Endothelial cell of umbilical vein (primary cell): ENCODE results near the gene GTF2IRD1. TPM values are rescaled to one million over a fixed set of nuclear protein-coding genes. Genes with fewer than 3 reads are reported as not detected.

Source experiments
- BruUV-seq: library from RNA; stranded (reverse); fragments of 400-500 nt; replicated peaks from 2 replicates; lab custom pipeline; 2021; lab: Mats Ljungman, UMichigan
- CTCF ChIA-PET: fragments of 300-600, 350-600 bp; sonication (Branson Sonifier 250); formaldehyde crosslinking; loops from one replicate; lab custom pipeline; 2021; ENCODE audit warnings: antibody characterized with exemption, inconsistent platforms; lab: Charles Lee
- POLR2A ChIA-PET: fragments of 300-600, 350-600 bp; sonication (Branson Sonifier 250); formaldehyde crosslinking; loops from one replicate; lab custom pipeline; 2021; ENCODE audit warnings: antibody characterized with exemption, inconsistent platforms; lab: Charles Lee
- DNase-seq: peaks from one replicate; pipeline ENCODE4 v3.0.0-alpha.2; 2011; ENCODE audit warnings: low read depth, low spot score
- FAIRE-seq: peaks from 2 replicates; lab custom pipeline; 2011; peaks lifted over from hg19 to GRCh38; lab: Jason Lieb, UNC
- H2AFZ ChIP-seq: 2 replicates; pipeline ENCODE4 v1.6.0; 2012; ENCODE audit warnings: low read depth, low read length, control low read depth, inconsistent platforms
- H3K27ac ChIP-seq: 2 replicates; pipeline ENCODE4 v1.5.1; 2011; ENCODE audit warnings: low read depth, mild to moderate bottlenecking, control low read depth, low read length, moderate library complexity; ENCODE audit not compliant: insufficient read depth
- H3K27me3 ChIP-seq, 2 experiments: 2 replicates each; pipeline versions ENCODE4 v1.6.0 to v1.6.1; 2011; ENCODE audit warnings: low read length in 2 of 2, mixed read lengths in 1 of 2; ENCODE audit not compliant: control insufficient read depth in 2 of 2, insufficient read depth in 2 of 2
- H3K36me3 ChIP-seq, 2 experiments: 2 replicates in 1 of 2; 3 replicates in 1 of 2; pipeline ENCODE4 v1.5.1; 2011; ENCODE audit warnings: low read length in 2 of 2, mild to moderate bottlenecking in 1 of 2, moderate library complexity in 1 of 2; ENCODE audit not compliant: control insufficient read depth in 2 of 2, insufficient read depth in 2 of 2; ENCODE audit errors: extremely low read depth in 1 of 2
- H3K4me1 ChIP-seq: 3 replicates; pipeline ENCODE4 v1.5.1; 2011; ENCODE audit warnings: mild to moderate bottlenecking, low read length; ENCODE audit not compliant: control insufficient read depth, insufficient read depth; ENCODE audit errors: extremely low read depth
- H3K4me2 ChIP-seq: 2 replicates; pipeline ENCODE4 v1.6.1; 2011; ENCODE audit warnings: low read length, control low read depth, mixed read lengths; ENCODE audit not compliant: insufficient read depth
- H3K4me3 ChIP-seq, 3 experiments: fragments of 200-600 bp in 1 of 3; sonication (generic), shearing (Covaris generic) in 1 of 3; replicated peaks in 1 of 3; 2 replicates each; pipeline ENCODE4 v1.5.1; 2011 to 2016; ENCODE audit warnings: control low read depth in 3 of 3, low read length in 3 of 3, mild to moderate bottlenecking in 2 of 3, inconsistent platforms in 1 of 3, low read depth in 1 of 3, moderate library complexity in 1 of 3; ENCODE audit not compliant: insufficient read depth in 1 of 3
- H3K79me2 ChIP-seq: 2 replicates; pipeline ENCODE4 v1.6.0; 2012; ENCODE audit warnings: low read length, inconsistent platforms; ENCODE audit not compliant: control insufficient read depth, insufficient read depth
- H3K9ac ChIP-seq: replicated peaks from 2 replicates; pipeline ENCODE3; 2011; ENCODE audit warnings: low read length, control low read depth; ENCODE audit not compliant: insufficient read depth; ENCODE audit errors: extremely low read depth
- H3K9me1 ChIP-seq: replicated peaks from 3 replicates; pipeline ENCODE4 v1.6.0; 2011; ENCODE audit warnings: mild to moderate bottlenecking, low read length; ENCODE audit not compliant: control insufficient read depth, insufficient read depth; ENCODE audit errors: extremely low read depth
- H3K9me3 ChIP-seq: replicated peaks from 2 replicates; pipeline ENCODE4 v1.5.1; 2012; ENCODE audit warnings: low read length, inconsistent platforms; ENCODE audit not compliant: control insufficient read depth, insufficient read depth
- H4K20me1 ChIP-seq: replicated peaks from 2 replicates; pipeline ENCODE3; 2011; ENCODE audit warnings: mild to moderate bottlenecking, low read length; ENCODE audit not compliant: control insufficient read depth, insufficient read depth; ENCODE audit errors: extremely low read depth
- EZH2 ChIP-seq: IDR thresholded peaks from 2 replicates; pipeline ENCODE4 v1.6.1; 2012; ENCODE audit warnings: borderline replicate concordance, low read depth, mild to moderate bottlenecking, moderate library complexity, low read length, inconsistent platforms; ENCODE audit not compliant: severe bottlenecking
- FOS ChIP-seq: IDR thresholded peaks from 2 replicates; pipeline ENCODE4 v1.6.1; 2011; ENCODE audit warnings: mild to moderate bottlenecking, low read length, moderate library complexity, borderline replicate concordance; ENCODE audit not compliant: insufficient read depth
- GATA2 ChIP-seq: IDR thresholded peaks from 2 replicates; pipeline ENCODE4 v1.7.0; 2011; ENCODE audit warnings: low read depth, mild to moderate bottlenecking, moderate library complexity, mixed read lengths, low read length; ENCODE audit not compliant: insufficient read length, insufficient read depth
- JUN ChIP-seq: IDR thresholded peaks from 2 replicates; pipeline ENCODE4 v1.6.1; 2011; ENCODE audit warnings: borderline replicate concordance, low read depth; ENCODE audit not compliant: insufficient read length, insufficient read depth
- MYC ChIP-seq: IDR thresholded peaks from one replicate; pipeline ENCODE4 v1.6.1; 2011; ENCODE audit warnings: mild to moderate bottlenecking, low read depth, low read length
- POLR2A ChIP-seq: IDR thresholded peaks from 2 replicates; pipeline ENCODE4 v1.6.1; 2012; ENCODE audit warnings: low read depth, mild to moderate bottlenecking, control low read depth, low read length
- POLR2AphosphoS5 ChIP-seq: IDR thresholded peaks from 2 replicates; pipeline ENCODE4 v1.6.1; 2012; ENCODE audit warnings: low read depth, mild to moderate bottlenecking, control low read depth, low read length, moderate library complexity; ENCODE audit not compliant: insufficient read depth
- dilution Hi-C: fragments of 300-500 bp; cut with MboI; formaldehyde crosslinking; loops from one replicate; pipeline ENCODE4 v1.15.0; 2019; ENCODE audit warnings: low sequenced_read_pairs; ENCODE audit not compliant: extremely low pct_ligation_motif_present
- intact Hi-C: fragments of 100-400 bp; cut with micrococcal nuclease; formaldehyde crosslinking; loops from one replicate; pipeline ENCODE4 v1.10.0; 2022
- polyA plus RNA-seq, 4 experiments: library from polyadenylated mRNA; depleted of rRNA in 3 of 4; stranded (reverse) in 3 of 4; unstranded in 1 of 4; fragments of >200 nt; gene quantifications; 2 replicates each; pipeline versions ENCODE4 v1.2.1 to v1.2.3, GENCODE V29; 2011 to 2012; ENCODE audit warnings: missing spikeins in 1 of 4
- total RNA-seq: library from RNA; stranded (reverse); gene quantifications from 2 replicates; pipeline ENCODE4 v1.2.3, GENCODE V29; 2021
- TF ChIP-seq, protein P1 (sequence below), 2 donors: IDR thresholded peaks; 1 replicate in 1 of 2; 2 replicates in 1 of 2; pipeline ENCODE4 v1.5.1; 2011; ENCODE audit warnings: low read length in 2 of 2, mild to moderate bottlenecking in 2 of 2, moderate library complexity in 2 of 2, control low read depth in 1 of 2, inconsistent platforms in 1 of 2, low read depth in 1 of 2; ENCODE audit not compliant: insufficient read depth in 1 of 2; ENCODE audit errors: extremely low read depth in 1 of 2
- TF ChIP-seq, protein P2 (sequence below): IDR thresholded peaks from 2 replicates; pipeline ENCODE4 v1.6.1; 2011; ENCODE audit not compliant: insufficient read depth, insufficient read length

The GTF2IRD1 gene
- total and polyA plus RNA-seq, 2 donors (not counting 3 experiments of a cell fraction or from before 2014, with no cell fraction given): 14.2 to 24.2 TPM

DNA sequence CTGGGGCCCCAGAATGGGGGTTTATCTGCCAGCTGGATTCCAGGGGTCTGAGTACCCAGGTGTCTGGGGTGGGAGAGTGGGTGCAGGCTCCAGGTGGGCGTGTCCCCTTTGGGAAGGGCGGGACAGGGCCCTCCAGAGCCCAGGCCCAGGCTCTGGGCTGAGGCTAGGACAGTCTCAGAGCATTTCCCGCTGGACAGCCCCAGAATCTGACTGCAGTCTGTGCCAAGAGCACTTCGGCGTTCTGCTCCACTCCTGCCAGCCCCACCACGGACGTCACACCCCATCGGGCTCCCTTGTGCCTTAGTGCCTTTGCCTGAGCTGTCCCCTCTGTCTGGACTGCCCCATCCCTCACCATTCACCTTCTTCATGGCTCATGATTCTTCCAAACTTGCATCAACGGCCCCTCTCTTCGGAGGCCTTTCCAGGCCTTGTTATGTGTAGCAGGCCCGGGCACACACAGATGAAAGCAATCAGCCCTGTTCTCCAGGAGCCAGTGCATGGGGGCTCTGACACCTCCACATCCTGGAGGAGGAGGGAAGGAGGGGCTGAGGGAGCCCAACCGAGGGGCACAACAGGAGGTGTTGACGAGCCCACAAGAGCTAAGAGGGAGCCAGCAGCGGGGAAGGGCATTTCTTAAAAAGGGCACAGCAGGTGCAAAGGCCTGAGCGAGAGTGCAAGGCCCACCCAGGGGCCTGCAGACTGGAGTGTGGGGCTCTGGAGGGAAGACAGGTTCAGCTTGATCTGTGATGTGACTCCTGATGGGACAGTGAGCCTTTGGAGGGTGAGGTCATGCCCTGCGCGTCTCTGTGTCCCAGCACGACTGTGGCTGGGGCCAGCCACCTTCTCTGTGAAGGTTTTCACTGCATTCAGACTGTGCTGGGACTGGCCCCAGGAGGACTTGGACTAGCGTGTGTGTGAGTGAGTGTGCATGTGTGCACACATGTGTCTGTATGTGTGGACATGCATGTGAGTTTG, 41.7 kb downstream of the GTF2IRD1 start:
- no peaks in the 10 kb centered on the region for H3K79me2 ChIP-seq
- H4K20me1 ChIP-seq: no peaks in the 10 kb centered on the region
- no peak overlapping the region for H2AFZ ChIP-seq
- POLR2A ChIA-PET: no interaction called here
- TF ChIP-seq POLR2AphosphoS5 (no peak), FOS (no peak), EZH2 (no peak), MYC (no peak), POLR2A (no peak), JUN (no peak), GATA2 (no peak)
- TF ChIP-seq, protein P1, sequence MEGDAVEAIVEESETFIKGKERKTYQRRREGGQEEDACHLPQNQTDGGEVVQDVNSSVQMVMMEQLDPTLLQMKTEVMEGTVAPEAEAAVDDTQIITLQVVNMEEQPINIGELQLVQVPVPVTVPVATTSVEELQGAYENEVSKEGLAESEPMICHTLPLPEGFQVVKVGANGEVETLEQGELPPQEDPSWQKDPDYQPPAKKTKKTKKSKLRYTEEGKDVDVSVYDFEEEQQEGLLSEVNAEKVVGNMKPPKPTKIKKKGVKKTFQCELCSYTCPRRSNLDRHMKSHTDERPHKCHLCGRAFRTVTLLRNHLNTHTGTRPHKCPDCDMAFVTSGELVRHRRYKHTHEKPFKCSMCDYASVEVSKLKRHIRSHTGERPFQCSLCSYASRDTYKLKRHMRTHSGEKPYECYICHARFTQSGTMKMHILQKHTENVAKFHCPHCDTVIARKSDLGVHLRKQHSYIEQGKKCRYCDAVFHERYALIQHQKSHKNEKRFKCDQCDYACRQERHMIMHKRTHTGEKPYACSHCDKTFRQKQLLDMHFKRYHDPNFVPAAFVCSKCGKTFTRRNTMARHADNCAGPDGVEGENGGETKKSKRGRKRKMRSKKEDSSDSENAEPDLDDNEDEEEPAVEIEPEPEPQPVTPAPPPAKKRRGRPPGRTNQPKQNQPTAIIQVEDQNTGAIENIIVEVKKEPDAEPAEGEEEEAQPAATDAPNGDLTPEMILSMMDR (IDR thresholded peaks at IDR 0.05; ENCODE audit: extremely low read depth in 1 of 2, insufficient read depth in 1 of 2, low read depth in 1 of 2, low read length in 2 of 2): no peak
- TF ChIP-seq, protein P2, sequence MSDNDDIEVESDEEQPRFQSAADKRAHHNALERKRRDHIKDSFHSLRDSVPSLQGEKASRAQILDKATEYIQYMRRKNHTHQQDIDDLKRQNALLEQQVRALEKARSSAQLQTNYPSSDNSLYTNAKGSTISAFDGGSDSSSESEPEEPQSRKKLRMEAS: no peak
- dilution Hi-C loops (no loop called here), intact Hi-C loops (no loop called here)
- no TSS peak for BruUV-seq
- no peak overlapping the region for H3K27ac ChIP-seq
- DNase-seq (no peak), FAIRE-seq (no peak)
- CTCF ChIA-PET: no interaction called here
- no peak overlapping the region for H3K9ac ChIP-seq
- no peak overlapping the region for H3K4me3 ChIP-seq
- no peaks in the 10 kb centered on the region for H3K9me3 ChIP-seq
- no peaks in the 10 kb centered on the region for H3K27me3 ChIP-seq
- no peaks in the 10 kb centered on the region for H3K4me1 ChIP-seq
- H3K9me1 ChIP-seq: no peaks in the 10 kb centered on the region
- H3K4me2 ChIP-seq: no peak overlapping the region
- H3K36me3 ChIP-seq: peaks cover 0 to 1% of the 10 kb centered on the region in 2 experiments
